Kidney (tissue), 14 donors: Measurements from ENCODE around the gene ZNF281. TPM values are rescaled to one million over a fixed set of nuclear protein-coding genes. Genes with fewer than 3 reads are reported as not detected.
"Not testable (repeated sequence)": the region's sequence is repeated elsewhere in the genome, so short reads cannot be mapped to it uniquely, and the experiment has no call there.

Experiments used
- DNase-seq, 5 donors: peaks; one replicate each; pipeline ENCODE4 v3.0.0-alpha.2; 2013 to 2020
- FAIRE-seq: peaks from 2 replicates; lab custom pipeline; 2012; peaks lifted over from hg19 to GRCh38; lab: Jason Lieb, UNC
- H3K27ac ChIP-seq, 2 donors: one replicate each; pipeline ENCODE4 v1.7.0; 2013; ENCODE audit warnings: low read depth in 2 of 2, low read length in 2 of 2, inconsistent platforms in 1 of 2
- H3K27me3 ChIP-seq: one replicate; pipeline ENCODE4 v1.7.1; 2013; ENCODE audit warnings: low read length, inconsistent platforms; ENCODE audit not compliant: control insufficient read depth, insufficient read depth
- H3K36me3 ChIP-seq, 3 donors: one replicate each; pipeline versions ENCODE4 v1.7.0 to v1.7.1; 2013; ENCODE audit warnings: low read length in 3 of 3, control low read depth in 1 of 3, inconsistent platforms in 1 of 3; ENCODE audit not compliant: insufficient read depth in 3 of 3, control insufficient read depth in 2 of 3
- H3K4me1 ChIP-seq, 3 donors: one replicate each; pipeline versions ENCODE4 v1.7.0 to v1.7.1; 2013; ENCODE audit warnings: low read length in 3 of 3, inconsistent platforms in 1 of 3, low read depth in 1 of 3; ENCODE audit not compliant: control insufficient read depth in 2 of 3, insufficient read depth in 2 of 3
- H3K4me3 ChIP-seq, 3 donors: one replicate each; pipeline versions ENCODE4 v1.7.0 to v1.8.1; 2013; ENCODE audit warnings: low read length in 3 of 3, control low read depth in 1 of 3, inconsistent platforms in 1 of 3
- H3K9ac ChIP-seq, 3 donors: one replicate each; pipeline versions ENCODE4 v1.7.0 to v1.7.1; 2013; ENCODE audit warnings: low read length in 3 of 3, control low read depth in 1 of 3, inconsistent platforms in 1 of 3
- H3K9me3 ChIP-seq, 3 donors: one replicate each; pipeline versions ENCODE4 v1.7.0 to v1.7.1; 2013; ENCODE audit warnings: low read length in 3 of 3, control low read depth in 1 of 3, inconsistent platforms in 1 of 3; ENCODE audit not compliant: control insufficient read depth in 2 of 3, insufficient read depth in 1 of 3
- CTCF ChIP-seq: IDR thresholded peaks from 3 replicates; pipeline ENCODE4 v1.5.1; 2012; ENCODE audit warnings: mild to moderate bottlenecking, moderate library complexity, borderline replicate concordance; ENCODE audit not compliant: insufficient read depth; ENCODE audit errors: extremely low read depth
- intact Hi-C: fragments of 100-400 bp; cut with DNase I; formaldehyde crosslinking; loops from one replicate; pipeline ENCODE4 v1.11.1; 2022
- polyA plus RNA-seq: library from polyadenylated mRNA; stranded (reverse); fragments of 350-450 nt; fragmentation: Illumina TruSeq; extraction: RNeasy Lipid Tissue Mini Kit (QIAGEN cat#74804); gene quantifications from one replicate; pipeline ENCODE4 v1.2.3, GENCODE V29; 2014; ENCODE audit warnings: low read depth, low replicate concordance; ENCODE audit not compliant: insufficient read depth
- total RNA-seq: library from RNA; stranded (reverse); fragmentation: NEBNext Ultra II Directional; extraction: Animal tissue kit (Norgen Biotek cat#: 25700); gene quantifications from one replicate; pipeline ENCODE4 v1.2.1, GENCODE V29; 2021
- donor health status: control.
- donor health status: control.
- donor health status: control.
- donor health status: control.
- donor health status: control.
- donor health status: DM: yes; HTN: yes; CAD: no.
- donor health status: Normal renal cell carcinoma (clear cell type).

Gene ZNF281
- total and polyA plus RNA-seq, 2 donors from 2014 or later: 4.0 to 13.1 TPM

GRCh38 chr1:200359610-200360163 is 50.1 kb downstream of the ZNF281 start:
- Histone ChIP-seq H3K27me3 (no peaks in the 10 kb centered on the region), H3K9me3 (no peaks in the 10 kb centered on the region), H3K36me3 (no peaks in the 10 kb centered on the region), H3K4me1 (no peaks in the 10 kb centered on the region), H3K4me3 (no peak overlapping the region), H3K9ac (no peak overlapping the region), H3K27ac (no peak overlapping the region)
- intact Hi-C loops: no loop called here
- no peak for TF ChIP-seq CTCF
- DNase-seq: no peak
- FAIRE-seq: no peak

- H3K36me3 ChIP-seq, FAIRE-seq, H3K4me3 ChIP-seq, H3K4me1 ChIP-seq, H3K27ac ChIP-seq, DNase-seq, H3K27me3 ChIP-seq, H3K9me3 ChIP-seq, intact Hi-C loops, H3K9ac ChIP-seq: not testable (repeated sequence)
These were observed 51.9 kb downstream of the ZNF281 start for GRCh38 chr1:200357925-200358324.

GRCh38 chr1:200355801-200356200 is 54.0 kb downstream of the ZNF281 start:
- no peaks in the 10 kb centered on the region for H3K36me3 ChIP-seq
- FAIRE-seq: no peak
- TF ChIP-seq CTCF: no peak
- no peak overlapping the region for H3K4me3 ChIP-seq
- H3K27me3 ChIP-seq: no peaks in the 10 kb centered on the region
- intact Hi-C loops: no loop called here
- no peak overlapping the region for H3K27ac ChIP-seq
- DNase-seq: no peak
- H3K9ac ChIP-seq: no peak overlapping the region
- no peaks in the 10 kb centered on the region for H3K4me1 ChIP-seq
- no peaks in the 10 kb centered on the region for H3K9me3 ChIP-seq

Other genes with a start within 250 kb of the ZNF281 start
- gene KIF14, start 210.7 kb upstream of the ZNF281 start, total RNA-seq: 0.19 TPM
- not detected for gene KIF14, start 210.7 kb upstream of the ZNF281 start, polyA plus RNA-seq